Colonic mucosa (tissue), 4 donors: Measurements from ENCODE around the gene SUOX. TPM values are rescaled to one million over a fixed set of nuclear protein-coding genes. Genes with fewer than 3 reads are reported as not detected.
A peak's percentile ranks its signal among the peaks of the same experiment; 100 is the strongest.

ENCODE experiments used
- DNase-seq: peaks from one replicate; pipeline ENCODE4 v3.0.0-alpha.2; 2020
- H3K27ac ChIP-seq: fragments of 200-600 bp; one replicate; pipeline ENCODE4 v1.8.0; 2021
- H3K27me3 ChIP-seq: fragments of 200-600 bp; one replicate; pipeline ENCODE4 v1.8.0; 2021
- H3K36me3 ChIP-seq: fragments of 200-600 bp; one replicate; pipeline ENCODE4 v1.8.0; 2021
- H3K4me1 ChIP-seq: fragments of 200-600 bp; one replicate; pipeline ENCODE4 v1.8.0; 2021; ENCODE audit warnings: mild to moderate bottlenecking
- H3K4me3 ChIP-seq: fragments of 200-600 bp; one replicate; pipeline ENCODE4 v1.8.0; 2021
- H3K9ac ChIP-seq, 2 donors: one replicate each; pipeline ENCODE4 v1.7.0; 2013; ENCODE audit warnings: control low read depth in 2 of 2, low read depth in 2 of 2, low read length in 2 of 2
- H3K9me3 ChIP-seq: fragments of 200-600 bp; one replicate; pipeline ENCODE4 v1.8.0; 2021
- CTCF ChIP-seq: fragments of 200-600 bp; IDR thresholded peaks from one replicate; pipeline ENCODE4 v1.8.0; 2022; ENCODE audit warnings: antibody characterized with exemption, mild to moderate bottlenecking
- intact Hi-C: fragments of 100-400 bp; cut with DNase I; formaldehyde crosslinking; loops from one replicate; pipeline ENCODE4 v1.14.1; 2022
- total RNA-seq, 2 donors: library from RNA; stranded (reverse); fragmentation: NEBNext Ultra II Directional in 1 of 2; extraction: Animal tissue kit (Norgen Biotek cat#: 25700) in 1 of 2; gene quantifications; one replicate each; pipeline ENCODE4 v1.2.1, GENCODE V29; 2021
- donor health status: healthy.
- donor health status: DM: no; HTN: no; CAD: no.
- donor health status: DM: no; HTN: no; CAD: no.

SUOX gene
- total RNA-seq = 10 to 100 TPM; 25.8 to 35.8 TPM

- Histone ChIP-seq H3K36me3 (peaks cover 5% of the 10 kb centered on the region), H3K27me3 (no peaks in the 10 kb centered on the region), H3K9me3 (no peaks in the 10 kb centered on the region), H3K4me1 (peaks cover 9% of the 10 kb centered on the region), H3K9ac (peak within 1 kb of the TSS; percentile 92 to 99), H3K4me3 (peak within 1 kb of the TSS; percentile 57), H3K27ac (peak within 1 kb of the TSS; percentile 88)
- no peak for TF ChIP-seq CTCF
- DNase-seq = peak; percentile 97
- intact Hi-C loops = no loop called here
These were observed at the start of gene SUOX for GRCh38 chr12:55996715-55997534. Gene SUOX (plus strand): TSS chr12:55997276. CDS start chr12:56002222, 4,946 bp downstream.

DNA sequence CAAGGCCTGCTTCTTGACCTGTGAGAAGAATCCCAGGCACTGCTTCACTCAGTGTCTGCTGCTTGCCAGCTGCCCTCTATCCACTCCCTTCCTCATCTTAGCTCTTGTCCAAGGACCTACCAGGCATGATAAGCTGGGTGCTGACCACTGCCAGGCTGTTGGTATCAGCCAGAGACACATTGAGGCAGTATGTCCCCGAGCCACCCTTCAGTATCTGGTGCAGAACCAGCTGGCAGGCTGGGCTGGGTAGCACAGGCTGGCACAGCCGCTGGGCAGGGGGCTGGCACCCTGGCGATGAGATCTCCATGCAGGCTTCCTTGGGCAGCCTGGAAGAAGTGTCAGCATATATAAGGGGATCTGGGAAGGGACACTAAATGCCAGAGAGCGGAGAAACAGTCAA, 41.7 kb upstream of the SUOX start:
- H3K4me3 ChIP-seq = no peak overlapping the region
- H3K27me3 ChIP-seq = no peaks in the 10 kb centered on the region
- no peak for DNase-seq
- peak overlapping the region in 1 of 2 donors; percentile 5 for H3K9ac ChIP-seq
- H3K27ac ChIP-seq = no peak overlapping the region
- H3K36me3 ChIP-seq = peaks cover 4% of the 10 kb centered on the region
- TF ChIP-seq CTCF = no peak
- intact Hi-C loops = no loop called here
- H3K9me3 ChIP-seq = no peaks in the 10 kb centered on the region
- H3K4me1 ChIP-seq = peaks cover 4% of the 10 kb centered on the region

DNA sequence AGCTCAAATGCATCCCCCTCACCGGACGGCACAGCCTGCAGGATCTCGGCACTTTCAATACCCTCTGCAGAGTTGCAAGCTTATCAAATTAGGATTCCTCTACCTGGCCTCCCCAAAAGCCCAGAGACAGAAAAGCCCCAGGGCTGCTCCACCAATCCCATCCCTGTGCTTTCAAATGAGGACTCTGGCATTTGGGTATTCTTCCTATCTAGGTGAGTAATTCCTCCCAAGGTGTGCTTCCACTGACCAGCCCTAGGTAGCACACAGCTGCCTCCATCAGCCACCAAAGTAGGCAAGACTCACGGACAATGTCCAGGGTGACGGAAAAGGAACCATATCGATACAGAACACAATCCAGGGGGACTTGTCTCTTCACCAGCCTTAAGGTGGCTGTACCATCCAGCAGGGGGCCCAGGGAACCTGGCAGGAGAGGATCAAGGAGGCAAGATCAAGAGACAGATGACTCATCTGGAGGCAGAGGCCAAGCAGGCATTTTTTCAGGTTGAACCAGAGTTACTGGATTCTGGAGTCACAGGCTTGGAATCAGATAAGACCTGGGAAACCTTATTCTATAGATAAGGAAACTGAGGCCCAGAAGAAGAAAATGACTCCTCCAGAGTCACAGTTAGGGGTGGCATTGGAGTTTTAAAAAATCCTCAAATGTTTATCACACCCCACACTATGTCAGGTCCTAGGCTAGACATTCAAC, 41.1 kb upstream of the SUOX start:
- no peak overlapping the region for H3K4me3 ChIP-seq
- H3K36me3 ChIP-seq = peaks cover 4% of the 10 kb centered on the region
- peaks cover 4% of the 10 kb centered on the region for H3K4me1 ChIP-seq
- no peak overlapping the region for H3K27ac ChIP-seq
- no peaks in the 10 kb centered on the region for H3K9me3 ChIP-seq
- DNase-seq = no peak
- no peaks in the 10 kb centered on the region for H3K27me3 ChIP-seq
- intact Hi-C loops = no loop called here
- TF ChIP-seq CTCF = peak; percentile 16
- H3K9ac ChIP-seq = no peak overlapping the region

- intact Hi-C loops = no loop called here
- peak; percentile 79 for DNase-seq
- no peak overlapping the region for H3K4me3 ChIP-seq
- no peak overlapping the region for H3K27ac ChIP-seq
- no peak for TF ChIP-seq CTCF
- H3K9ac ChIP-seq = peak overlapping the region in 1 of 2 donors; percentile 26
- H3K27me3 ChIP-seq = no peaks in the 10 kb centered on the region
- H3K9me3 ChIP-seq = no peaks in the 10 kb centered on the region
- peaks cover 4% of the 10 kb centered on the region for H3K4me1 ChIP-seq
- peaks cover 4% of the 10 kb centered on the region for H3K36me3 ChIP-seq
These were observed 39.8 kb upstream of the SUOX start for GRCh38 chr12:55957106-55957859.

- intact Hi-C loops = no loop called here
- Histone ChIP-seq H3K27me3 (no peaks in the 10 kb centered on the region), H3K9me3 (no peaks in the 10 kb centered on the region), H3K27ac (no peak overlapping the region), H3K9ac (no peak overlapping the region), H3K4me1 (peaks cover 3% of the 10 kb centered on the region), H3K36me3 (no peaks in the 10 kb centered on the region), H3K4me3 (no peak overlapping the region)
- DNase-seq = no peak
- no peak for TF ChIP-seq CTCF
These were observed 33.3 kb upstream of the SUOX start for GRCh38 chr12:55963760-55964159.
